B cell (primary cell): ENCODE results near the gene PSMD11.

ENCODE experiments used
- CTCF ChIP-seq: fragments of 200-600 bp; IDR thresholded peaks from one replicate; pipeline ENCODE4 v1.8.0; 2022; ENCODE audit warnings: antibody characterized with exemption, mild to moderate bottlenecking
- EZH2 ChIP-seq: IDR thresholded peaks from 2 replicates; pipeline ENCODE4 v1.6.1; 2012; ENCODE audit warnings: borderline replicate concordance, low read depth, mild to moderate bottlenecking, moderate library complexity, low read length; ENCODE audit not compliant: insufficient read depth, poor library complexity, severe bottlenecking

DNA sequence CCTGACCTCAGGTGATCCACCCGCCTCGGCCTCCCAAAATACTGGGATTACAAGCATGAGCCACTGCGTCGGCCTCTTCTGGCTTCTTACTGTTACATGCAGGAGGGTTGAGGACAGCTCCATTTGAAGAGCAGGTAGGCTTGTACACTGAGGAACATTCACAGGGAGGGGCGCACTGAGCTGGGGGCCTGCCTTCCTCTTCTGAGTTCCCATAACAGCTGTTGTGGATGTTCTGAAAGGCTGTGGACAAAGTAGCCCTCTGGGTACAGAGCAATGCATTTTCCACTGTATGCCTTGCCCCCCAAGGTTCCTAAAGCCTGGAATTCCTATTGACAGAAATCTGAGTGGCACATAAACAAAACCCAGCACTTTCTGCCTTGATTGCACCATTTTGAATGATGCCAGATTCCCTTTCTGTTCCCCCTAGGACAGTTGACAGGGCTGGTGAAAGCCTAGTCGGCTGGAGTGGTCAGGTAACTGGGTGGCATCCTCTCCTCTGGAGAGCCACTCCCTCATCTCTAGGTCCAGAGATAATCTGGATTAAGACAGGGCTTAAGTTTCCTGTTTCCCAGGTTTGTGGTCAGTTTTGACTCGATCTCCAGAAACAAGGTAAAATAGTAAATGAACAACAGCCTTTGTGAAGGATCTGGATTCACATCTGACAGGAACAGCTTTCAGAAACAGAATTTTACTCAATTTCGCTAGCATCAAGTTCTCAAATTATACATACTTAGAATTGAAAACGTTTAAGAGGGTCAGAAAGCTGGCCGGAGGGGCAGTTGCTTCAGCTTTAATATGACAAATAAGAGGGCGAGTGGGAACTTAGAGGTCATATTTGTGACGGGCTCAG is 41.2 kb downstream of the PSMD11 start:
- TF ChIP-seq CTCF: no peak
- TF ChIP-seq EZH2: no peak
